Endothelial cell of umbilical vein (primary cell): Measurements from ENCODE around the gene FIGNL2. TPM values are rescaled to one million over a fixed set of nuclear protein-coding genes. Genes with fewer than 3 reads are reported as not detected.

Source experiments
- BruUV-seq: library from RNA; stranded (reverse); fragments of 400-500 nt; replicated peaks from 2 replicates; lab custom pipeline; 2021; lab: Mats Ljungman, UMichigan
- CTCF ChIA-PET: fragments of 300-600, 350-600 bp; sonication (Branson Sonifier 250); formaldehyde crosslinking; loops from one replicate; lab custom pipeline; 2021; ENCODE audit warnings: antibody characterized with exemption, inconsistent platforms; lab: Charles Lee
- POLR2A ChIA-PET: fragments of 300-600, 350-600 bp; sonication (Branson Sonifier 250); formaldehyde crosslinking; loops from one replicate; lab custom pipeline; 2021; ENCODE audit warnings: antibody characterized with exemption, inconsistent platforms; lab: Charles Lee
- DNase-seq: peaks from one replicate; pipeline ENCODE4 v3.0.0-alpha.2; 2011; ENCODE audit warnings: low read depth, low spot score
- FAIRE-seq: peaks from 2 replicates; lab custom pipeline; 2011; peaks lifted over from hg19 to GRCh38; lab: Jason Lieb, UNC
- H2AFZ ChIP-seq: 2 replicates; pipeline ENCODE4 v1.6.0; 2012; ENCODE audit warnings: low read depth, low read length, control low read depth, inconsistent platforms
- H3K27ac ChIP-seq: 2 replicates; pipeline ENCODE4 v1.5.1; 2011; ENCODE audit warnings: low read depth, mild to moderate bottlenecking, control low read depth, low read length, moderate library complexity; ENCODE audit not compliant: insufficient read depth
- H3K27me3 ChIP-seq, 2 experiments: 2 replicates each; pipeline versions ENCODE4 v1.6.0 to v1.6.1; 2011; ENCODE audit warnings: low read length in 2 of 2, mixed read lengths in 1 of 2; ENCODE audit not compliant: control insufficient read depth in 2 of 2, insufficient read depth in 2 of 2
- H3K36me3 ChIP-seq, 2 experiments: 2 replicates in 1 of 2; 3 replicates in 1 of 2; pipeline ENCODE4 v1.5.1; 2011; ENCODE audit warnings: low read length in 2 of 2, mild to moderate bottlenecking in 1 of 2, moderate library complexity in 1 of 2; ENCODE audit not compliant: control insufficient read depth in 2 of 2, insufficient read depth in 2 of 2; ENCODE audit errors: extremely low read depth in 1 of 2
- H3K4me1 ChIP-seq: 3 replicates; pipeline ENCODE4 v1.5.1; 2011; ENCODE audit warnings: mild to moderate bottlenecking, low read length; ENCODE audit not compliant: control insufficient read depth, insufficient read depth; ENCODE audit errors: extremely low read depth
- H3K4me2 ChIP-seq: 2 replicates; pipeline ENCODE4 v1.6.1; 2011; ENCODE audit warnings: low read length, control low read depth, mixed read lengths; ENCODE audit not compliant: insufficient read depth
- H3K4me3 ChIP-seq, 3 experiments: fragments of 200-600 bp in 1 of 3; sonication (generic), shearing (Covaris generic) in 1 of 3; replicated peaks in 1 of 3; 2 replicates each; pipeline ENCODE4 v1.5.1; 2011 to 2016; ENCODE audit warnings: control low read depth in 3 of 3, low read length in 3 of 3, mild to moderate bottlenecking in 2 of 3, inconsistent platforms in 1 of 3, low read depth in 1 of 3, moderate library complexity in 1 of 3; ENCODE audit not compliant: insufficient read depth in 1 of 3
- H3K79me2 ChIP-seq: 2 replicates; pipeline ENCODE4 v1.6.0; 2012; ENCODE audit warnings: low read length, inconsistent platforms; ENCODE audit not compliant: control insufficient read depth, insufficient read depth
- H3K9ac ChIP-seq: replicated peaks from 2 replicates; pipeline ENCODE3; 2011; ENCODE audit warnings: low read length, control low read depth; ENCODE audit not compliant: insufficient read depth; ENCODE audit errors: extremely low read depth
- H3K9me1 ChIP-seq: replicated peaks from 3 replicates; pipeline ENCODE4 v1.6.0; 2011; ENCODE audit warnings: mild to moderate bottlenecking, low read length; ENCODE audit not compliant: control insufficient read depth, insufficient read depth; ENCODE audit errors: extremely low read depth
- H3K9me3 ChIP-seq: replicated peaks from 2 replicates; pipeline ENCODE4 v1.5.1; 2012; ENCODE audit warnings: low read length, inconsistent platforms; ENCODE audit not compliant: control insufficient read depth, insufficient read depth
- H4K20me1 ChIP-seq: replicated peaks from 2 replicates; pipeline ENCODE3; 2011; ENCODE audit warnings: mild to moderate bottlenecking, low read length; ENCODE audit not compliant: control insufficient read depth, insufficient read depth; ENCODE audit errors: extremely low read depth
- FOS ChIP-seq: IDR thresholded peaks from 2 replicates; pipeline ENCODE4 v1.6.1; 2011; ENCODE audit warnings: mild to moderate bottlenecking, low read length, moderate library complexity, borderline replicate concordance; ENCODE audit not compliant: insufficient read depth
- JUN ChIP-seq: IDR thresholded peaks from 2 replicates; pipeline ENCODE4 v1.6.1; 2011; ENCODE audit warnings: borderline replicate concordance, low read depth; ENCODE audit not compliant: insufficient read length, insufficient read depth
- MAX ChIP-seq: IDR thresholded peaks from 2 replicates; pipeline ENCODE4 v1.6.1; 2011; ENCODE audit not compliant: insufficient read depth, insufficient read length
- MYC ChIP-seq: IDR thresholded peaks from one replicate; pipeline ENCODE4 v1.6.1; 2011; ENCODE audit warnings: mild to moderate bottlenecking, low read depth, low read length
- POLR2A ChIP-seq: IDR thresholded peaks from 2 replicates; pipeline ENCODE4 v1.6.1; 2012; ENCODE audit warnings: low read depth, mild to moderate bottlenecking, control low read depth, low read length
- POLR2AphosphoS5 ChIP-seq: IDR thresholded peaks from 2 replicates; pipeline ENCODE4 v1.6.1; 2012; ENCODE audit warnings: low read depth, mild to moderate bottlenecking, control low read depth, low read length, moderate library complexity; ENCODE audit not compliant: insufficient read depth
- dilution Hi-C: fragments of 300-500 bp; cut with MboI; formaldehyde crosslinking; loops from one replicate; pipeline ENCODE4 v1.15.0; 2019; ENCODE audit warnings: low sequenced_read_pairs; ENCODE audit not compliant: extremely low pct_ligation_motif_present
- intact Hi-C: fragments of 100-400 bp; cut with micrococcal nuclease; formaldehyde crosslinking; loops from one replicate; pipeline ENCODE4 v1.10.0; 2022
- polyA plus RNA-seq, 4 experiments: library from polyadenylated mRNA; depleted of rRNA in 3 of 4; stranded (reverse) in 3 of 4; unstranded in 1 of 4; fragments of >200 nt; gene quantifications; 2 replicates each; pipeline versions ENCODE4 v1.2.1 to v1.2.3, GENCODE V29; 2011 to 2012; ENCODE audit warnings: missing spikeins in 1 of 4
- total RNA-seq: library from RNA; stranded (reverse); gene quantifications from 2 replicates; pipeline ENCODE4 v1.2.3, GENCODE V29; 2021
- TF ChIP-seq, protein P1 (sequence below), 2 donors: IDR thresholded peaks; 1 replicate in 1 of 2; 2 replicates in 1 of 2; pipeline ENCODE4 v1.5.1; 2011; ENCODE audit warnings: low read length in 2 of 2, mild to moderate bottlenecking in 2 of 2, moderate library complexity in 2 of 2, control low read depth in 1 of 2, inconsistent platforms in 1 of 2, low read depth in 1 of 2; ENCODE audit not compliant: insufficient read depth in 1 of 2; ENCODE audit errors: extremely low read depth in 1 of 2

Gene FIGNL2
- total and polyA plus RNA-seq, 2 donors (not counting 3 experiments of a cell fraction or from before 2014, with no cell fraction given): 1.4 to 2.4 TPM

GRCh38 chr12:51863363-51863932, 14.9 kb upstream of the FIGNL2 start:
- no peak for TF ChIP-seq FOS
- TF ChIP-seq, protein P1, sequence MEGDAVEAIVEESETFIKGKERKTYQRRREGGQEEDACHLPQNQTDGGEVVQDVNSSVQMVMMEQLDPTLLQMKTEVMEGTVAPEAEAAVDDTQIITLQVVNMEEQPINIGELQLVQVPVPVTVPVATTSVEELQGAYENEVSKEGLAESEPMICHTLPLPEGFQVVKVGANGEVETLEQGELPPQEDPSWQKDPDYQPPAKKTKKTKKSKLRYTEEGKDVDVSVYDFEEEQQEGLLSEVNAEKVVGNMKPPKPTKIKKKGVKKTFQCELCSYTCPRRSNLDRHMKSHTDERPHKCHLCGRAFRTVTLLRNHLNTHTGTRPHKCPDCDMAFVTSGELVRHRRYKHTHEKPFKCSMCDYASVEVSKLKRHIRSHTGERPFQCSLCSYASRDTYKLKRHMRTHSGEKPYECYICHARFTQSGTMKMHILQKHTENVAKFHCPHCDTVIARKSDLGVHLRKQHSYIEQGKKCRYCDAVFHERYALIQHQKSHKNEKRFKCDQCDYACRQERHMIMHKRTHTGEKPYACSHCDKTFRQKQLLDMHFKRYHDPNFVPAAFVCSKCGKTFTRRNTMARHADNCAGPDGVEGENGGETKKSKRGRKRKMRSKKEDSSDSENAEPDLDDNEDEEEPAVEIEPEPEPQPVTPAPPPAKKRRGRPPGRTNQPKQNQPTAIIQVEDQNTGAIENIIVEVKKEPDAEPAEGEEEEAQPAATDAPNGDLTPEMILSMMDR (IDR thresholded peaks at IDR 0.05; ENCODE audit: extremely low read depth in 1 of 2, insufficient read depth in 1 of 2, low read depth in 1 of 2, low read length in 2 of 2): no peak
- no peak for TF ChIP-seq JUN
- no peak for TF ChIP-seq MYC
- TF ChIP-seq MAX: no peak
- TF ChIP-seq POLR2A: no peak
- no peak for TF ChIP-seq POLR2AphosphoS5
- intact Hi-C loops (no loop called here), dilution Hi-C loops (no loop called here)
- Histone ChIP-seq H3K9ac (no peak overlapping the region), H3K4me1 (no peaks in the 10 kb centered on the region), H3K36me3 (no peaks in the 10 kb centered on the region), H3K4me2 (no peak overlapping the region), H4K20me1 (no peaks in the 10 kb centered on the region), H3K27me3 (no peaks in the 10 kb centered on the region), H2AFZ (peak overlapping the region; percentile 76), H3K79me2 (no peaks in the 10 kb centered on the region), H3K27ac (no peak overlapping the region), H3K4me3 (no peak overlapping the region), H3K9me1 (no peaks in the 10 kb centered on the region), H3K9me3 (no peaks in the 10 kb centered on the region)
- ChIA-PET CTCF (interaction anchor here (0.7 to 3.8 kb wide), 5 partner anchors 9 to 253 kb away, joined by 3 to 32 read pairs (median 8); no protein-coding TSS in a partner anchor), POLR2A (no interaction called here)
- DNase-seq: no peak
- FAIRE-seq: no peak
- no TSS peak for BruUV-seq
